Gastroesophageal sphincter (tissue), 4 donors: Measurements from ENCODE around the gene HPGD. TPM values are rescaled to one million over a fixed set of nuclear protein-coding genes. Genes with fewer than 3 reads are reported as not detected.

ENCODE experiments used
- ATAC-seq: fragments of 150-250 bp; one replicate; pipeline ENCODE4 v1.9.1; 2016; ENCODE audit warnings: mild to moderate bottlenecking, moderate library complexity
- H3K27ac ChIP-seq, 4 donors: fragments of 200-600 bp; sonication (generic) in 3 of 4; 1 replicate in 3 of 4; 2 replicates in 1 of 4; pipeline ENCODE4 v1.5.1; 2016 to 2019
- H3K27me3 ChIP-seq: fragments of 200-600 bp; sonication (generic); one replicate; pipeline ENCODE4 v1.5.1; 2019
- H3K36me3 ChIP-seq, 2 donors: fragments of 200-600 bp; sonication (generic); one replicate each; pipeline ENCODE4 v1.5.1; 2019; ENCODE audit warnings: control low read depth in 1 of 2
- H3K4me1 ChIP-seq, 3 donors: fragments of 200-600 bp; sonication (generic); 1 replicate in 2 of 3; 2 replicates in 1 of 3; pipeline ENCODE4 v1.5.1; 2016 to 2019; ENCODE audit warnings: control low read depth in 2 of 3
- H3K4me3 ChIP-seq, 2 donors: fragments of 200-600 bp; sonication (generic); one replicate each; pipeline ENCODE4 v1.5.1; 2019; ENCODE audit warnings: mild to moderate bottlenecking in 1 of 2, moderate library complexity in 1 of 2
- H3K9me3 ChIP-seq, 3 donors: fragments of 200-600 bp; sonication (generic); one replicate each; pipeline ENCODE4 v1.5.1; 2017 to 2019; ENCODE audit warnings: control low read depth in 2 of 3
- EP300 ChIP-seq: sonication (generic); formaldehyde crosslinking; IDR thresholded peaks from one replicate; pipeline ENCODE4 v1.6.1; 2017; ENCODE audit warnings: antibody characterized with exemption, mild to moderate bottlenecking
- POLR2A ChIP-seq, 2 donors: fragments of 450-650 bp; IDR thresholded peaks; one replicate each; pipeline ENCODE4 v1.6.1; 2017; ENCODE audit warnings: antibody characterized with exemption in 2 of 2, mild to moderate bottlenecking in 2 of 2, moderate library complexity in 1 of 2
- POLR2AphosphoS5 ChIP-seq: sonication (generic); formaldehyde crosslinking; IDR thresholded peaks from one replicate; pipeline ENCODE4 v1.6.1; 2017; ENCODE audit warnings: antibody characterized with exemption
- WGBS, 2 donors: methylation state at CpG; one replicate each; pipeline ENCODE4 v1.1.5; 2018; ENCODE audit warnings: low coverage in 1 of 2; 5-methylcytosine and 5-hydroxymethylcytosine counted together
- total RNA-seq, 4 donors: library from RNA; depleted of rRNA; stranded (reverse); fragments of >200 nt; gene quantifications; one replicate each; pipeline ENCODE4 v1.1.0, GENCODE V29; 2016
- TF ChIP-seq, protein P1 (sequence below), 4 experiments: fragments of 200-600 bp in 2 of 4; fragments of 450-650 bp in 2 of 4; sonication (generic) in 1 of 4; IDR thresholded peaks; one replicate each; pipeline ENCODE4 v1.5.1; 2017 to 2019; ENCODE audit warnings: antibody characterized with exemption in 4 of 4, mild to moderate bottlenecking in 2 of 4, moderate library complexity in 2 of 4

HPGD gene
- total RNA-seq, 4 donors from 2014 or later = 22.6 to 178 (median 40.8) TPM

DNA sequence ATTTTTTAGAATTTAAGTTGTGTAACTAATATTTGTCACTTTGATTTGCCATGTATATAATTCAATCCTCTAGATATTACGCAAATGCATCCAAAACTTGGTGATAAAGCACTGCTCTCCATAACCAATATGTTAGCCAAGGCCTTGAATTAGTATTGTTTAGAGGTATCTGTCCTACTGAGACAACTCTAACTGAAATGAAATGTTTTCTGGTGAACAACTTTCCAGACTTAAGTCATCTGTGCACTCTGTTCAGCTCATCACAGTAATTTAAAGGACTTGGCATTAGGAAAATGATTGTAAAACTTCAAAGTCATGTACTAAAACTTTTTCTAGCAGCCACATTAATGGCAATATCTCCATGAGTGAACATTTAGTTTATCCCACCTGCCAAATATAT is 73.1 kb downstream of the HPGD start:
- no peak for ATAC-seq
- H3K27me3 ChIP-seq = no peaks in the 10 kb centered on the region
- H3K27ac ChIP-seq = no peak overlapping the region
- 95 to 100% methylated on average over 1 of the region's 1 CpG for WGBS, 2 donors
- no peak overlapping the region for H3K4me3 ChIP-seq
- H3K36me3 ChIP-seq = no peaks in the 10 kb centered on the region
- no peak for TF ChIP-seq EP300
- TF ChIP-seq, protein P1, sequence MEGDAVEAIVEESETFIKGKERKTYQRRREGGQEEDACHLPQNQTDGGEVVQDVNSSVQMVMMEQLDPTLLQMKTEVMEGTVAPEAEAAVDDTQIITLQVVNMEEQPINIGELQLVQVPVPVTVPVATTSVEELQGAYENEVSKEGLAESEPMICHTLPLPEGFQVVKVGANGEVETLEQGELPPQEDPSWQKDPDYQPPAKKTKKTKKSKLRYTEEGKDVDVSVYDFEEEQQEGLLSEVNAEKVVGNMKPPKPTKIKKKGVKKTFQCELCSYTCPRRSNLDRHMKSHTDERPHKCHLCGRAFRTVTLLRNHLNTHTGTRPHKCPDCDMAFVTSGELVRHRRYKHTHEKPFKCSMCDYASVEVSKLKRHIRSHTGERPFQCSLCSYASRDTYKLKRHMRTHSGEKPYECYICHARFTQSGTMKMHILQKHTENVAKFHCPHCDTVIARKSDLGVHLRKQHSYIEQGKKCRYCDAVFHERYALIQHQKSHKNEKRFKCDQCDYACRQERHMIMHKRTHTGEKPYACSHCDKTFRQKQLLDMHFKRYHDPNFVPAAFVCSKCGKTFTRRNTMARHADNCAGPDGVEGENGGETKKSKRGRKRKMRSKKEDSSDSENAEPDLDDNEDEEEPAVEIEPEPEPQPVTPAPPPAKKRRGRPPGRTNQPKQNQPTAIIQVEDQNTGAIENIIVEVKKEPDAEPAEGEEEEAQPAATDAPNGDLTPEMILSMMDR (IDR thresholded peaks at IDR 0.05) = no peak
- no peak for TF ChIP-seq POLR2A (IDR thresholded peaks at IDR 0.05)
- no peak for TF ChIP-seq POLR2AphosphoS5
- peaks cover 6 to 38% (median 6%) of the 10 kb centered on the region in 3 donors for H3K4me1 ChIP-seq
- H3K9me3 ChIP-seq = no peaks in the 10 kb centered on the region

DNA sequence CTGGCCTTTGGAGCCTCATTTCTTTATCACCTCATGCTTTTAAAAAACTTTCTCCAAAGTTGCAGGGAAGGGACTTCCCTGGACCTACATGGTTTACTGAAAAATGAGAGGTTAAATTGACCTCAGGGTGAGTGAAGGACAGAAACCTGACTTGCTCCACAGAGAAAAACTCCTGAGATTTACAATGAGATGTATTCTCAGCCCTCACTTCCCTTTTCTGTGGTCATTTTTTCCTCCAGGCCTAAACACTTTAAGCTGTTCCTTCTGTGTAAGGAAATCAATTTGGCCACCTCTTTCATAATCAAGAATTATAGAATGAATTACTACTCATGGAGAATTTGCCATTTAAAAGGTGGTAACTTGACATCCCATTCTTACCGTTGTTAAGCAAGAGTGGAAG is 77.9 kb downstream of the HPGD start:
- no peaks in the 10 kb centered on the region for H3K27me3 ChIP-seq
- H3K27ac ChIP-seq = no peak overlapping the region
- H3K4me3 ChIP-seq = no peak overlapping the region
- H3K9me3 ChIP-seq = no peaks in the 10 kb centered on the region
- H3K36me3 ChIP-seq = no peaks in the 10 kb centered on the region
- 38% methylated on average over 1 of the region's 1 CpG; no CpG with 5 or more reads in 1 of the 2 donors for WGBS, 2 donors
- no peak for ATAC-seq
- TF ChIP-seq, protein P1 (IDR thresholded peaks at IDR 0.05) = no peak
- no peak for TF ChIP-seq POLR2AphosphoS5
- no peak for TF ChIP-seq POLR2A (IDR thresholded peaks at IDR 0.05)
- TF ChIP-seq EP300 = no peak
- no peaks in the 10 kb centered on the region for H3K4me1 ChIP-seq

Other genes with a start within 250 kb of the HPGD start
- gene FBXO8, start 238.8 kb downstream of the HPGD start, total RNA-seq = 10 to 100 TPM; 39.0 to 64.7 (median 58.8) TPM
- 10 to 100 TPM in 3 of 4 donors, 1 to 10 TPM in 1; 9.5 to 19.0 (median 13.5) TPM for gene CEP44, start 238.6 kb downstream of the HPGD start, total RNA-seq